ENCODE results near the gene DGKI. TPM values are rescaled to one million over a fixed set of nuclear protein-coding genes. Genes with fewer than 3 reads are reported as not detected.

Gene DGKI
- total RNA-seq, 3 donors from 2014 or later (not counting 1 experiment from before 2014, with no cell fraction given) = 0.53 TPM; not detected in 2

DNA sequence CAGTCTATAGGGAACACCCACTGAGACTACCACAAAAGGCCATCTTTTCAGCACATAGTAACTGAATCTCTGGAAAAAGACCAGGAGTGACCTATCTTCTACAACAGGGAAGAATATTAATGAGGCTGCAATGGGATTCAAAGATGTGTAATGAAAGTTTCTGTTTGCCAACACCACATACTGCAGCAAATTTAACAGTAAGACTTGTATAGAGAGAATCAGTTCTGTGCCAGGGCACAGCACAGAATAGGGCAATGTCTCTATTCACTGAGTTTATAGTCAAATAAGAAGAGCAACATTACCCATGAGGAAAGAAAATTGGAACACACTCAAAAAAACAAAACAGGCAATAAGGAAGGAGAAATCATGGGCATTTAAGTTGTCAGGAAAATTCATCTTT is 411.8 kb downstream of the DGKI start:
- H3K4me3 ChIP-seq (ENCODE audit: low read length) = no peak overlapping the region
- intact Hi-C loops (cut with micrococcal nuclease) = no loop called here
- Mint-ChIP-seq H3K36me3 (no peaks in the 10 kb centered on the region), H3K4me3 (no peak overlapping the region), H3K27me3 (ENCODE audit: low read depth in 2 of 2) (no peaks in the 10 kb centered on the region), H3K4me1 (no peaks in the 10 kb centered on the region), H3K27ac (no peak overlapping the region), H3K9me3 (peaks cover 5 to 10% of the 10 kb centered on the region in 2 donors)
- TF ChIP-seq, protein P1, sequence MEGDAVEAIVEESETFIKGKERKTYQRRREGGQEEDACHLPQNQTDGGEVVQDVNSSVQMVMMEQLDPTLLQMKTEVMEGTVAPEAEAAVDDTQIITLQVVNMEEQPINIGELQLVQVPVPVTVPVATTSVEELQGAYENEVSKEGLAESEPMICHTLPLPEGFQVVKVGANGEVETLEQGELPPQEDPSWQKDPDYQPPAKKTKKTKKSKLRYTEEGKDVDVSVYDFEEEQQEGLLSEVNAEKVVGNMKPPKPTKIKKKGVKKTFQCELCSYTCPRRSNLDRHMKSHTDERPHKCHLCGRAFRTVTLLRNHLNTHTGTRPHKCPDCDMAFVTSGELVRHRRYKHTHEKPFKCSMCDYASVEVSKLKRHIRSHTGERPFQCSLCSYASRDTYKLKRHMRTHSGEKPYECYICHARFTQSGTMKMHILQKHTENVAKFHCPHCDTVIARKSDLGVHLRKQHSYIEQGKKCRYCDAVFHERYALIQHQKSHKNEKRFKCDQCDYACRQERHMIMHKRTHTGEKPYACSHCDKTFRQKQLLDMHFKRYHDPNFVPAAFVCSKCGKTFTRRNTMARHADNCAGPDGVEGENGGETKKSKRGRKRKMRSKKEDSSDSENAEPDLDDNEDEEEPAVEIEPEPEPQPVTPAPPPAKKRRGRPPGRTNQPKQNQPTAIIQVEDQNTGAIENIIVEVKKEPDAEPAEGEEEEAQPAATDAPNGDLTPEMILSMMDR (IDR thresholded peaks at IDR 0.05) = no peak
- no peaks in the 10 kb centered on the region for H3K27me3 ChIP-seq (ENCODE audit: control insufficient read depth, insufficient read depth, low read length)
- no peak for DNase-seq
- no peak overlapping the region for H3K27ac ChIP-seq (ENCODE audit: low read length)
- H3K9me3 ChIP-seq (ENCODE audit: control insufficient read depth, insufficient read depth, low read length) = no peaks in the 10 kb centered on the region
- H3K4me1 ChIP-seq (ENCODE audit: control insufficient read depth, insufficient read depth, low read length) = no peaks in the 10 kb centered on the region
- ATAC-seq = no peak
- no peaks in the 10 kb centered on the region for H3K36me3 ChIP-seq (ENCODE audit: control insufficient read depth, insufficient read depth, low read length)

DNA sequence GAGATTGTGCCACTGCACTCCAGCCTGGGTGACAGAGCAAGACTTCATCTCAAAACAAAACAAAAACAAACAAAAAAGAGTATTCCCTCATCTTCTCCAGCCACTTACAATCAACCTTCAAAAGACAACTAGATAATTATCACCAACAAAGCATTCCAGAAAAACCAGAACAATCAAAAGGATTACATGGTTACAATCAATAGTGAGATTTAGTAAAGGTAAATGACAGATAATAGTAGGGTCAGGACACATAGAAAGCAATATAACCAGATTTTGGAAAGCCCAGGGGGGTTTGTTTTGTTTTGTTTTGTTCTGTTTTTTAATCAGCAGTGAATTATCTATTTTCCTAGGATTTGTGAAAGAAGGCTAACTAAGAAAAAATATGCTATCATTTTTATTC is 412.2 kb downstream of the DGKI start:
- no peaks in the 10 kb centered on the region for H3K27me3 ChIP-seq (ENCODE audit: control insufficient read depth, insufficient read depth, low read length)
- ATAC-seq (no peak), DNase-seq (no peak)
- Mint-ChIP-seq H3K36me3 (no peaks in the 10 kb centered on the region), H3K27me3 (ENCODE audit: low read depth in 2 of 2) (no peaks in the 10 kb centered on the region), H3K27ac (no peak overlapping the region), H3K9me3 (peaks cover 5 to 10% of the 10 kb centered on the region in 2 donors), H3K4me1 (no peaks in the 10 kb centered on the region), H3K4me3 (no peak overlapping the region)
- no peaks in the 10 kb centered on the region for H3K36me3 ChIP-seq (ENCODE audit: control insufficient read depth, insufficient read depth, low read length)
- TF ChIP-seq, protein P1 (IDR thresholded peaks at IDR 0.05) = no peak
- H3K4me1 ChIP-seq (ENCODE audit: control insufficient read depth, insufficient read depth, low read length) = no peaks in the 10 kb centered on the region
- no peak overlapping the region for H3K4me3 ChIP-seq (ENCODE audit: low read length)
- intact Hi-C loops (cut with micrococcal nuclease) = no loop called here
- H3K9me3 ChIP-seq (ENCODE audit: control insufficient read depth, insufficient read depth, low read length) = no peaks in the 10 kb centered on the region
- H3K27ac ChIP-seq (ENCODE audit: low read length) = no peak overlapping the region

DNA sequence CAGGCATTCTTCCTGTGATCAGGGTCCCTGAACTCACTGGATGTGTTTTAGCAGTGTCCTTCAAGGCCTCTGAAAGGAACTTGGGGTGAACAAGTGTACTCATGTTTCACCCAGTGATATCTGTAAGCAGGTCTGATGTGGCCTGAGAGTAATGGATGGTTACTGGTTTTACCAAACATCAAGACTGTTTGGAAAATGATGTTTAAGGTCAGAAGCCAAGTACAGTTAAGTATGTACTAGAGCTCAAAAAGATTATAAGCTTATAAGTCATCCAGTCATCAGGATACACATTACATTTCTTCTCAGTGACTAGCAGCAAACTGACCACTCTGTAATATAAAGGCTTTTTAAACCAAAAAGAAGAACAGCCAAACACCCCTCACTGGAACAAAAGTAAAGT is 423.5 kb downstream of the DGKI start:
- no peaks in the 10 kb centered on the region for H3K36me3 ChIP-seq (ENCODE audit: control insufficient read depth, insufficient read depth, low read length)
- Mint-ChIP-seq H3K4me3 (no peak overlapping the region), H3K4me1 (no peaks in the 10 kb centered on the region), H3K9me3 (peaks cover 12 to 16% of the 10 kb centered on the region in 2 donors), H3K36me3 (no peaks in the 10 kb centered on the region), H3K27ac (no peak overlapping the region), H3K27me3 (ENCODE audit: low read depth in 2 of 2) (no peaks in the 10 kb centered on the region)
- intact Hi-C loops (cut with micrococcal nuclease) = no loop called here
- H3K27me3 ChIP-seq (ENCODE audit: control insufficient read depth, insufficient read depth, low read length) = no peaks in the 10 kb centered on the region
- ATAC-seq = no peak
- H3K4me3 ChIP-seq (ENCODE audit: low read length) = no peak overlapping the region
- H3K9me3 ChIP-seq (ENCODE audit: control insufficient read depth, insufficient read depth, low read length) = no peaks in the 10 kb centered on the region
- TF ChIP-seq, protein P1 (IDR thresholded peaks at IDR 0.05) = no peak
- no peaks in the 10 kb centered on the region for H3K4me1 ChIP-seq (ENCODE audit: control insufficient read depth, insufficient read depth, low read length)
- no peak for DNase-seq
- no peak overlapping the region for H3K27ac ChIP-seq (ENCODE audit: low read length)

DNA sequence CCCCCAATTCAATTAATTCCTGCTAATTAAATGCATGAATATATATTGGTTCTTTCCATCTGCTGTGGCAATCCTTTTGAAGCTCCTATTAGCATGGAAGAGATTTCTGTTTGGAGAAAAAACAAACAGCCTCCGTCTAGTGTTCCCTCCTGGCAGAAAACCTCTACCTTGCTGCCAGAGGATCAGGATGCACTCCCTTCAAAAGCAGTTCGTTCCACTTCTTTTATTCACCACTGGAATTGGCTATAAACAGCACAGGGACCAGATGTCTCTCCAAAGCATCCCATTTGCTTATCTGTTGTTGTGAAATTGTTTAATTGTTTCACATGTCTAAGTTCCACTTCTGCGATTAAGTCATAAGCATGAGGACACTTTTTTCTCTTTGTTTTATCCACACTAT is 425.4 kb downstream of the DGKI start:
- WGBS (ENCODE audit: insufficient coverage) = 67% methylated on average over 2 of the region's 3 CpGs

More for the DNA sequence above, 425.4 kb downstream of the DGKI start:
- no peaks in the 10 kb centered on the region for H3K36me3 ChIP-seq (ENCODE audit: control insufficient read depth, insufficient read depth, low read length)
- peaks cover 12% of the 10 kb centered on the region in 2 donors for H3K9me3 Mint-ChIP-seq
- intact Hi-C loops (cut with micrococcal nuclease) = no loop called here
- DNase-seq (no peak), ATAC-seq (no peak)
- no peaks in the 10 kb centered on the region for H3K4me1 Mint-ChIP-seq
- TF ChIP-seq, protein P1 (IDR thresholded peaks at IDR 0.05) = no peak
- H3K27ac ChIP-seq (ENCODE audit: low read length) = no peak overlapping the region
- H3K27me3 ChIP-seq (ENCODE audit: control insufficient read depth, insufficient read depth, low read length) = no peaks in the 10 kb centered on the region
- H3K27me3 Mint-ChIP-seq (ENCODE audit: low read depth in 2 of 2) = no peaks in the 10 kb centered on the region
- H3K4me3 ChIP-seq (ENCODE audit: low read length) = no peak overlapping the region
- no peaks in the 10 kb centered on the region for H3K4me1 ChIP-seq (ENCODE audit: control insufficient read depth, insufficient read depth, low read length)
- no peak overlapping the region for H3K4me3 Mint-ChIP-seq
- no peaks in the 10 kb centered on the region for H3K36me3 Mint-ChIP-seq
- H3K9me3 ChIP-seq (ENCODE audit: control insufficient read depth, insufficient read depth, low read length) = no peaks in the 10 kb centered on the region
- H3K27ac Mint-ChIP-seq = no peak overlapping the region

Measured in natural killer cell (primary cell).